ENCODE data around the gene PSD.

DNA sequence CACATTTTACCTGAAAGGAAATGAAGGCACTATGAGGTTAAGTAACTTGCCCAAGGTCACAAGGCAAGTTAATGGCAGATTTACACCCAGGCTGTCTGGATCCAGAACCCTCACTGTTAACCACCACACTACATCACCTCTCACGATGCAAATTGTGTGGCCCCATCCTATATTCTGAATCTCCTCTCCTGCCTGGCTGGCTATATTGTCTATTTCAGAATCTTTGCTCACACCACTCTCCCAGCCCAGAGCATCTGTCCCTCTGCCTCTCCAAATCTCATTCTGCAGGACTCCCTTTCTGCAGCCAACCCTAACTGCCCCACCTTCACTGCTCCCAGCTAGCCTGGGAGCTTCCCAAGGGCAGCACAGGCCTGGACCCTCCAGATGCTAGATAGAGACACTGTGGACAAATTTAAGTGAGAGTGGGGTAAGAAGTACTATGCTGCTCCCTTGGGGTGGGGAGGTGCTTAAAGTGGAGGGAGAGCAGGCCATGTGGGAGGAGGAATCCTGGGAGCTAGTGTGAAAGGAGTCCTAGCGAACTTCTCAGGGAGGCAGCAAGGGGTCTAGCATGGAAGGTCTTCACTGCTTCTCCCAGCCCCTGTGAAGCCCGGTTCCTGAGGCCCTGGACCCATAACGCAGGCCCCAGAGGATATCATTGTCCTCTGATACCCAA is 13.0 kb upstream of the PSD start:
- no peak for TF ChIP-seq REPIN1 (tag by site-specific recombination; IDR thresholded peaks at IDR 0.05; ENCODE audit: low read depth)
- no peak for TF ChIP-seq ZNF416 (tag by site-specific recombination; IDR thresholded peaks at IDR 0.05)
- no peak for TF ChIP-seq CTCF (tag by site-specific recombination; IDR thresholded peaks at IDR 0.05)
- TF ChIP-seq ZNF274 (IDR thresholded peaks at IDR 0.05; ENCODE audit: low read length) = no peak
- no peak for TF ChIP-seq ZNF274 (tag by site-specific recombination; IDR thresholded peaks at IDR 0.05; ENCODE audit: borderline replicate concordance)
- TF ChIP-seq MZF1 (tag by site-specific recombination; IDR thresholded peaks at IDR 0.05; ENCODE audit: borderline replicate concordance) = no peak
- TF ChIP-seq ZNF266 (tag by site-specific recombination; IDR thresholded peaks at IDR 0.05; ENCODE audit: low read depth) = no peak
- no peak for TF ChIP-seq ZNF830 (tag by site-specific recombination; IDR thresholded peaks at IDR 0.05; ENCODE audit: low read depth)
- TF ChIP-seq, protein P1, sequence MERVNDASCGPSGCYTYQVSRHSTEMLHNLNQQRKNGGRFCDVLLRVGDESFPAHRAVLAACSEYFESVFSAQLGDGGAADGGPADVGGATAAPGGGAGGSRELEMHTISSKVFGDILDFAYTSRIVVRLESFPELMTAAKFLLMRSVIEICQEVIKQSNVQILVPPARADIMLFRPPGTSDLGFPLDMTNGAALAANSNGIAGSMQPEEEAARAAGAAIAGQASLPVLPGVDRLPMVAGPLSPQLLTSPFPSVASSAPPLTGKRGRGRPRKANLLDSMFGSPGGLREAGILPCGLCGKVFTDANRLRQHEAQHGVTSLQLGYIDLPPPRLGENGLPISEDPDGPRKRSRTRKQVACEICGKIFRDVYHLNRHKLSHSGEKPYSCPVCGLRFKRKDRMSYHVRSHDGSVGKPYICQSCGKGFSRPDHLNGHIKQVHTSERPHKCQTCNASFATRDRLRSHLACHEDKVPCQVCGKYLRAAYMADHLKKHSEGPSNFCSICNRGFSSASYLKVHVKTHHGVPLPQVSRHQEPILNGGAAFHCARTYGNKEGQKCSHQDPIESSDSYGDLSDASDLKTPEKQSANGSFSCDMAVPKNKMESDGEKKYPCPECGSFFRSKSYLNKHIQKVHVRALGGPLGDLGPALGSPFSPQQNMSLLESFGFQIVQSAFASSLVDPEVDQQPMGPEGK (tag by site-specific recombination; IDR thresholded peaks at IDR 0.05) = no peak
- no peak for TF ChIP-seq TSHZ1 (tag by site-specific recombination; IDR thresholded peaks at IDR 0.05; ENCODE audit: borderline replicate concordance)
- TF ChIP-seq ZFP3 (tag by site-specific recombination; IDR thresholded peaks at IDR 0.05; ENCODE audit: low read depth) = no peak
- no peak for TF ChIP-seq SALL2 (tag by site-specific recombination; IDR thresholded peaks at IDR 0.05; ENCODE audit: borderline replicate concordance)
- no peak for TF ChIP-seq ZNF629 (tag by site-specific recombination; IDR thresholded peaks at IDR 0.05)
- TF ChIP-seq, protein P2, sequence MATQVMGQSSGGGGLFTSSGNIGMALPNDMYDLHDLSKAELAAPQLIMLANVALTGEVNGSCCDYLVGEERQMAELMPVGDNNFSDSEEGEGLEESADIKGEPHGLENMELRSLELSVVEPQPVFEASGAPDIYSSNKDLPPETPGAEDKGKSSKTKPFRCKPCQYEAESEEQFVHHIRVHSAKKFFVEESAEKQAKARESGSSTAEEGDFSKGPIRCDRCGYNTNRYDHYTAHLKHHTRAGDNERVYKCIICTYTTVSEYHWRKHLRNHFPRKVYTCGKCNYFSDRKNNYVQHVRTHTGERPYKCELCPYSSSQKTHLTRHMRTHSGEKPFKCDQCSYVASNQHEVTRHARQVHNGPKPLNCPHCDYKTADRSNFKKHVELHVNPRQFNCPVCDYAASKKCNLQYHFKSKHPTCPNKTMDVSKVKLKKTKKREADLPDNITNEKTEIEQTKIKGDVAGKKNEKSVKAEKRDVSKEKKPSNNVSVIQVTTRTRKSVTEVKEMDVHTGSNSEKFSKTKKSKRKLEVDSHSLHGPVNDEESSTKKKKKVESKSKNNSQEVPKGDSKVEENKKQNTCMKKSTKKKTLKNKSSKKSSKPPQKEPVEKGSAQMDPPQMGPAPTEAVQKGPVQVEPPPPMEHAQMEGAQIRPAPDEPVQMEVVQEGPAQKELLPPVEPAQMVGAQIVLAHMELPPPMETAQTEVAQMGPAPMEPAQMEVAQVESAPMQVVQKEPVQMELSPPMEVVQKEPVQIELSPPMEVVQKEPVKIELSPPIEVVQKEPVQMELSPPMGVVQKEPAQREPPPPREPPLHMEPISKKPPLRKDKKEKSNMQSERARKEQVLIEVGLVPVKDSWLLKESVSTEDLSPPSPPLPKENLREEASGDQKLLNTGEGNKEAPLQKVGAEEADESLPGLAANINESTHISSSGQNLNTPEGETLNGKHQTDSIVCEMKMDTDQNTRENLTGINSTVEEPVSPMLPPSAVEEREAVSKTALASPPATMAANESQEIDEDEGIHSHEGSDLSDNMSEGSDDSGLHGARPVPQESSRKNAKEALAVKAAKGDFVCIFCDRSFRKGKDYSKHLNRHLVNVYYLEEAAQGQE (tag by site-specific recombination; IDR thresholded peaks at IDR 0.05) = no peak

All from HEK293 (cell line).